ENCODE measurements around the gene LGALS3BP. TPM values are rescaled to one million over a fixed set of nuclear protein-coding genes. Genes with fewer than 3 reads are reported as not detected.

The LGALS3BP gene
- total and polyA plus RNA-seq, 2 of the 13 experiments (the other 11 are each of a cell fraction or from before 2014, with no cell fraction given), result 137 to 332 TPM

GRCh38 chr17:79009397-79010303, 29.9 kb upstream of the LGALS3BP start, which contains the start of gene CANT1 (continued):
- TF ChIP-seq ZNF280D (CRISPR knock-in tag; IDR thresholded peaks at IDR 0.05) (0 out of 2 replicates have a peak, but pooled peaks have one; percentile 42), POLR2AphosphoS2 (IDR thresholded peaks at IDR 0.05; ENCODE audit: low read depth, low read length) (no peak), SIN3B (IDR thresholded peaks at IDR 0.05; ENCODE audit: low read length) (no peak), ISL2 (CRISPR knock-in tag; IDR thresholded peaks at IDR 0.05) (peak; percentile 31; the same call in 1 of the 2 replicates), ZNF552 (CRISPR knock-in tag; IDR thresholded peaks at IDR 0.05; ENCODE audit: borderline replicate concordance) (peak; percentile 70; the same call in 1 of the 2 replicates), HMG20B (CRISPR knock-in tag; conservative IDR thresholded peaks at IDR 0.05) (no peak), ZNF501 (CRISPR knock-in tag; IDR thresholded peaks at IDR 0.05) (peak; percentile 96), RFXAP (CRISPR knock-in tag; IDR thresholded peaks at IDR 0.05; ENCODE audit: borderline replicate concordance) (0 out of 2 replicates have a peak, but pooled peaks have one; percentile 10), SMAD9 (CRISPR knock-in tag; IDR thresholded peaks at IDR 0.05) (no peak), ZNF350 (CRISPR knock-in tag; IDR thresholded peaks at IDR 0.05; ENCODE audit: borderline replicate concordance, low read depth) (no peak; the same call in 1 of the 2 replicates), TAF15 (IDR thresholded peaks at IDR 0.05; ENCODE audit: low read depth, low read length, poor library complexity, severe bottlenecking) (no peak), ZMAT3 (CRISPR knock-in tag; conservative IDR thresholded peaks at IDR 0.05) (no peak; the same call in 1 of the 2 replicates), SOX6 (IDR thresholded peaks at IDR 0.05) (no peak), SOX6 (CRISPR knock-in tag; IDR thresholded peaks at IDR 0.05) (peak; percentile 54), POLR2AphosphoS5 (IDR thresholded peaks at IDR 0.05; ENCODE audit: low read depth, low read length) (peak; percentile 90), GABPA (IDR thresholded peaks at IDR 0.05; ENCODE audit: low read depth, low read length) (peak; percentile 69), GABPA (CRISPR knock-in tag; IDR thresholded peaks at IDR 0.05; ENCODE audit: low read depth) (peak; percentile 69), ZFP82 (CRISPR knock-in tag; IDR thresholded peaks at IDR 0.05; ENCODE audit: borderline replicate concordance) (no peak), CSRNP2 (CRISPR knock-in tag; conservative IDR thresholded peaks at IDR 0.05; ENCODE audit: low read depth) (no peak), ZNF792 (CRISPR knock-in tag; IDR thresholded peaks at IDR 0.05) (no peak; the same call in 1 of the 2 replicates), MYC (CRISPR knock-in tag; IDR thresholded peaks at IDR 0.05; ENCODE audit: borderline replicate concordance) (peak; percentile 62), STAG1 (CRISPR knock-in tag; IDR thresholded peaks at IDR 0.05) (no peak), PAX8 (CRISPR knock-in tag; IDR thresholded peaks at IDR 0.05; ENCODE audit: borderline replicate concordance) (no peak), CREB1 (IDR thresholded peaks at IDR 0.05) (0 out of 2 replicates have a peak, but pooled peaks have one; percentile 14), CREB1 (CRISPR knock-in tag; IDR thresholded peaks at IDR 0.05) (no peak), SSRP1 (CRISPR knock-in tag; IDR thresholded peaks at IDR 0.05) (no peak), ZNF256 (CRISPR knock-in tag; conservative IDR thresholded peaks at IDR 0.05) (0 out of 2 replicates have a peak, but pooled peaks have one; percentile 60), ZFP36L2 (CRISPR knock-in tag; IDR thresholded peaks at IDR 0.05) (no peak; the same call in 1 of the 2 replicates), ZNF431 (CRISPR knock-in tag; IDR thresholded peaks at IDR 0.05; ENCODE audit: borderline replicate concordance, low read depth) (no peak; the same call in 1 of the 2 replicates)

Measured in HepG2 (cell line).